HL-60 (cell line): Measurements from ENCODE around the gene NPAS1.

ENCODE experiments used
- CTCF ChIP-seq: IDR thresholded peaks from one replicate; pipeline ENCODE4 v1.5.1; 2011; ENCODE audit warnings: low read length, control low read depth, inconsistent platforms; ENCODE audit not compliant: insufficient read depth
- POLR2AphosphoS5 ChIP-seq: IDR thresholded peaks from 2 replicates; pipeline ENCODE4 v1.6.1; 2012; ENCODE audit warnings: low read depth
- SPI1 ChIP-seq: IDR thresholded peaks from 2 replicates; pipeline ENCODE4 v1.6.1; 2012; ENCODE audit warnings: low read depth, mild to moderate bottlenecking, borderline replicate concordance

GRCh38 chr19:47057328-47057727 lies 37.7 kb downstream of the NPAS1 start:
- TF ChIP-seq CTCF = no peak
- TF ChIP-seq SPI1 = no peak
- no peak for TF ChIP-seq POLR2AphosphoS5
